IPS DF 19.7 (cell line): ENCODE measurements around the gene TMEM121B.

Experiments
- DNase-seq: peaks from one replicate; pipeline ENCODE4 v3.0.0-alpha.2; 2013; ENCODE audit warnings: low read depth, low spot score

TMEM121B gene

DNA sequence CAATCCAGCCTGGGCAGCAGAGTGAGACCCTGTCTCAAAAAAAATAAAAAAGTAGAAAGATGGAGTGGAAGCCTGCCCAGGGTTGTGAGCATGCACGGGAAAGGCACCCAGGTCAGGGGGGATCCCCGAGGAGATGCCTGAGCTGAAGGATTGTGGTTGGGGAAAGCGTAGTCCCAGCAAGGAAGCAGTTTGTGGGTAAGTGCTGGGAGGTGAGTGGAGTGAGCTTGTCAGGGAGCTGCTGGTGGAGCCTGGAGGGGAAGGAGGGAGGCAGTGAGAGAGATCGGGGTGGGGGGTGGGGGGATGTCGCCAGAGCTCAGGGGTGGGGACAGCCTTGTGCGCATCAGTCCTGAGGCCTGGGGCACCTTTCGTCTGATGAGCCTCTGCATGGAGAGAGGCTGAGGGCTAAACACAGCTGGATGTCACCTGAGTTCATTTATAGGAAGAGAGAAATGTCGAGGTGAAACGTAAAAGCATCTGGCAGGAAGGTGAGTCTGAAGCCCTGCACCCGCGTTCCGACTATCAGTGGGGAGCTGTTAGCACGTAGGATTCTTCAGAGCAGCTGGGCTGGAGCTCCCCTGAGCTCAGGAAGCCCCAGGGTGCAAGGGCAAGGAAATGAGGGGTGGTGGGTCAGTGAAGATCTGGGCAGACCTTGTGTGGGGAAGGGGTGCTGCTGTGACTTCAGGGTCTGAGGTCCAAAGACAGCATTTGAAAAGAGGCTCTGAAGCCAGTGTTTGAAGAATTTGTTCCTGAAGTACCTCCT is 10.2 kb downstream of the TMEM121B start:
- DNase-seq = no peak

DNA sequence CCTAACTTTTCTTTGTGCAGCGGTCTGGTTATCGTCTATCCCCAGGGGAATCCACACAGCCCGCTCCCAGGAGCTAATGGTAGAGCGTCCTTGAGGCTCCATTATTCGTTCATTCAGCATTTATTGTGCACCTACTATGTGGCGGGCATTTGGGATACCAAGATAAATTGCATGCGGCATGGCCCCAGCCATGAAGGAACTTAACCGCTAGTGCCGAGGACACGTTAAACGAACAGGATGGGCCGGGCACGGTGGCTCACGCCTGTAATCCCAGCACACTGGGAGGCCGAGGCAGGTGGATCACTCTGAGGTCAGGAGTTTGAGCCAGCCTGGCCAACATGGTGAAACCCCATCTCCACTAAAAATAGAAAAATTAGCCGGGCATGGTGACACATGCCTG is 11.2 kb downstream of the TMEM121B start:
- DNase-seq = no peak

DNA sequence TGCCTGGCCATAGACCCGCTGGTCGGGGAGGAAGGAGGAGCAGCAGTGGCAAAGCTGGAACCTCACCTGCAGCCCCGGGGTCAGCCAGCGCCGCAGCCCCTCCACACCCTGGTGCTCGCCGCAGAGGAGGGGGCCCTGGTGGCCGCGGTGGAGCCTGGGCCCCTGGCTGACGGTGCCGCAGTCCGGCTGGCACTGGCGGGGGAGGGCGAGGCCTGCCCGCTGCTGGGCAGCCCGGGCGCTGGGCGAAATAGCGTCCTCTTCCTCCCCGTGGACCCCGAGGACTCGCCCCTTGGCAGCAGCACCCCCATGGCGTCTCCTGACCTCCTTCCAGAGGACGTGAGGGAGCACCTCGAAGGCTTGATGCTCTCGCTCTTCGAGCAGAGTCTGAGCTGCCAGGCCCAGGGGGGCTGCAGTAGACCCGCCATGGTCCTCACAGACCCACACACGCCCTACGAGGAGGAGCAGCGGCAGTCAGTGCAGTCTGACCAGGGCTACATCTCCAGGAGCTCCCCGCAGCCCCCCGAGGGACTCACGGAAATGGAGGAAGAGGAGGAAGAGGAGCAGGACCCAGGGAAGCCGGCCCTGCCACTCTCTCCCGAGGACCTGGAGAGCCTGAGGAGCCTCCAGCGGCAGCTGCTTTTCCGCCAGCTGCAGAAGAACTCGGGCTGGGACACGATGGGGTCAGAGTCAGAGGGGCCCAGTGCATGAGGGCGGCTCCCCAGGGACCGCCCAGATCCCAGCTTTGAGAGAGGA is 11.9 kb downstream of the TMEM121B start:
- no peak for DNase-seq

DNA sequence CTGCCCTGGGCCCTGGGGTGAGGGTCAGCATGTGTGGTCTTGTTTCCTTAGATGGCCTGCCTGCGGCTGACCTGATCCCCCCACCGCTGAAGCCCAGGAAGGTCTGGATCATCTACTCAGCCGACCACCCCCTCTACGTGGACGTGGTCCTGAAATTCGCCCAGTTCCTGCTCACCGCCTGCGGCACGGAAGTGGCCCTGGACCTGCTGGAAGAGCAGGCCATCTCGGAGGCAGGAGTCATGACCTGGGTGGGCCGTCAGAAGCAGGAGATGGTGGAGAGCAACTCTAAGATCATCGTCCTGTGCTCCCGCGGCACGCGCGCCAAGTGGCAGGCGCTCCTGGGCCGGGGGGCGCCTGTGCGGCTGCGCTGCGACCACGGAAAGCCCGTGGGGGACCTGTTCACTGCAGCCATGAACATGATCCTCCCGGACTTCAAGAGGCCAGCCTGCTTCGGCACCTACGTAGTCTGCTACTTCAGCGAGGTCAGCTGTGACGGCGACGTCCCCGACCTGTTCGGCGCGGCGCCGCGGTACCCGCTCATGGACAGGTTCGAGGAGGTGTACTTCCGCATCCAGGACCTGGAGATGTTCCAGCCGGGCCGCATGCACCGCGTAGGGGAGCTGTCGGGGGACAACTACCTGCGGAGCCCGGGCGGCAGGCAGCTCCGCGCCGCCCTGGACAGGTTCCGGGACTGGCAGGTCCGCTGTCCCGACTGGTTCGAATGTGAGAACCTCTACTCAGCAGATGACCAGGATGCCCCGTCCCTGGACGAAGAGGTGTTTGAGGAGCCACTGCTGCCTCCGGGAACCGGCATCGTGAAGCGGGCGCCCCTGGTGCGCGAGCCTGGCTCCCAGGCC is 12.7 kb downstream of the TMEM121B start:
- no peak for DNase-seq

DNA sequence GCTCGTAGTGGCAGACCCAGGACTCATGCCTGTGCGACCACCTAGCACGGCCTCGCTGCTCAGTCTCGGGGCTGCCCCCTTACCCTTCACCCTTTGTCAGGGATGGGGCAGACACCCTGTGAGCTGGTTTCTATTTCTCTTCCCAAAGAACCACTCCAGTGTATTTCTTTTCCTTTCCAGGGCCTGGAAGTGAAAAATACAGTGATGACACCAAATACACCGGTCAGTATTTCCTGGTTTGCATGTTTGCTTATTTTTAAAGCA is 13.7 kb downstream of the TMEM121B start:
- DNase-seq = no peak

DNA sequence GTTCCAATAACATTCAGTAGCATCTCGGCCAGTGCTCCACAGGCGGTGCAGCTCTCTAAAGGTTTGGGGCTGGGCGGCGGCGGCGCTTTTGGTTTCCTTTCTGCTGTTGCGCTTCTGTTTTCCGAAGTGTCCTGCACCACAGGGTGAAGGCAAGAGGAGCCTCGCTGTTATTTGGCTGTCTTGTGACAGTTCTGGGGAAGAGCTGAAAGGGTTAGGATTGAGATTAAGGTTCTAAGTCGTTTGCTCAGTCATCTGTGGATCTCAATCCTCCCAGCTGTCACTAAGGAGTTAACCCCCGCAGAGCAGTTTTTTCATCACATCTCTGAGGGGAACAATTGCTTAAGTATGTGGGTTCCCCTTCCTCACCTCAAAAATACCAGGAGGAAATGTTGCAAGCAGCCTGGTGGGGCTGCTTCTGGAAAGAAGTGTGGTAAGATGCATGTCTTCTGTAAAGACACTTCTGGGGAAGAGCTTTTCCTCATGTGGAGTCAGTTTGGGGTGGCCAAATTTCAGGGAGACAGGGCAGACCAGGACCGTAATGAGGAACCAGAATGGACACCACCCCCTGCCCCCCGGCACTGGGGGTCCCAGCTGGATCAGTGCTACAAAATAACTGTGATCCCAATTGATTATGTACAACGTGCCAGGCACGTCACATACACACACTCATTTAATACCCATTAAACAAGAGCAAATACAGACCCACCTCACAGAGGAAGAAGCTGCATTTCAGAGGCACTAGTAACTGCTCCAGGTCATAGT is 14.2 kb downstream of the TMEM121B start:
- no peak for DNase-seq

DNA sequence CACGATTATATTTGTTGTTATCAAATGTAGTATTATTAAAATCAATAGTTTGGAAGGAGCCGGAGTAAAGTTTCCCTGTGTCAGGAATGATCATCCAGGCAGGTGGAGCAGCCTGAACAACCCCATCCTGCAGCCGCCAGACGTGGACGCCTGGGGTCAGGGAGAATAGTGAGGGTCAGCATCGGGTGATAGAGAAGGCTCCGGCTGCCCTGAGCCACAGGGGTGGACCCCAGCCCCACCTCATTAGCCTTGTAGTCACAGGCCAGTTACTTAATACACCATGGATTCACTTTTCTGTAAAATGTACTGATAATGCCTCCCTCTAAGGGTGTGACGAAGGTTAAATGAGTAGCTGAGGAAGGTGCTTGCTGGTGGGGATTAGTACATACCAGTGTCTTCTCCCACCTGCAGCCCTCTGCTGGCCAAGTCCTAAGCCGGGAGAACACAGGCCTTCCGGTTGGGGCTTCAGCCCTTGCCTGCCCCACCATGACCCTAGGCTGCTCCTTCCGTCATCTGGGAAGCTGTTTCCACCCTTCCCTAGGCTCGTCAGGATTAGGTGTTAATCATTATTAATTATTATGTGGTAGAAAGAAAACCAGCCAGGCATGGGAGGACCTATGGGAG is 14.9 kb downstream of the TMEM121B start:
- no peak for DNase-seq

DNA sequence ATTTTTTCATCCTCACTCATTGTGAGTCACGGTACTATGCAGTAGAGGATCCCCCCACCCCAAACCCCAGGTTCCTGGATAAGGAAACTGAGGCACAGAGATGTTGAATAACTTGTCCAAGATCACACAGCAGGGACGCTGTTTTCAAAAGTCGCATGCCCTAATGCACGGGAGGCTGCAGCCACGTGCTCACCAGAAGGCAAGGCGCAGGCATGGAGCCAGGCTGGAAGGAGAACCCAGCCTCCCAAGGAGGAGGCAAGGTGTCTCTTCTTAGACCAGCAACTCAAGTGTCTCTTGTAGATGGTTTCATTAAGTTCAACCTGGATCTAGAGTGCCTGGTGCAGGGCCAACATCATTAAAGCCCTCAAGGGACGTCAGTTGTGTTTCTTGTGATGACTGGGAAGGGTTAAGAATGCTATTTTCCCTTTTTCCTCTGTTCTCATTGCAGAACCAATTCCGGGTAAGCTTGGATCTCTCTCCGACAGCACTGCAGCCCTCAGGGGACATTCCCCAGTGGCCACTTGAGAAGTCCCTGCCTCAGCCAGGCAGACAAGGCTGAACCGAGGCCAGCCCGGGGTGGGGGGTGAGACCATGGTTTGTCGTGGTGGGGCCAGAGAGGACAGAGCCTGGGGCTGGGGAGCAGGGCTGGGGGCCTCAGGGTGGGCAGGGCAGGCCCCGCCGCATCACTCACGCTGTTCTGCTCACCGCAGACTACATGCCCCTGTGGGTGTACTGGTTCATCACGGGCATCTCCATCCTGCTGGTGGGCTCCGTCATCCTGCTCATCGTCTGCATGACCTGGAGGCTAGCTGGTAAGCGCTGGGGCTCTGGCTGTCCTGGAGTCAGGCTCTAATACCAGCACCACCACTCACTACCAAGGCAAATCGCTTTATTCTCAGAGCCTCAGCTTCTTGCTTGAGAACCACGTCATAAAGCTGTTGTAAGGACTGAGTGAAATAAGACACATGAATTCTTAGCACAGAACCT is 15.7 kb downstream of the TMEM121B start:
- DNase-seq = no peak

DNA sequence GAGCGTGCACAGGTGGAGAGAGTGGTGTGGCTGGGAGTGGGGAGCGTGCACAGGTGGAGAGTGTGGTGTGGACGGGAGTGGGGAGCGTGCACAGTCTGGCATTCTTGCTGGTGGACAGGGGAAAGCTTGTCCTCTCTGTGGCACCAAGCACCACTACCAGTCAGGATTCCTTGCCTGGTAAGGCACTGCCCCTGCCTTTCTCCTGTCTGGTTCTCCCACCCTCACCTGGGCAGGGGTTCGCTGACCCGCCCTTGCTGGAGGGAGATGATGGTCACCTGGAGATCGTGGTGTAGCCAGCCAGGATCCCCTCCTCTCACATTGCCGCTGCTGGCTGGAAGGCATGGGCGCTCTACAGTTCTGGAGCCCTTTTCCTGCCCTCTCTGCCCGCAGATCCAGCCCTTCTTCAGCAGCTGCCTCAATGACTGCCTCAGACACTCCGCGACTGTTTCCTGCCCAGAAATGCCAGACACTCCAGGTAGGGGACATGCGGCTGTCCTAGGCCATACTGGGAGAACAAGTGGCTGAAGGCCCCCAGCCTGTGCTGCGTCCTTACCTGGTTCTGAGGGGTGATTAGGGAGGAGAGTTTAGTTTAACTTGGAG is 16.7 kb downstream of the TMEM121B start:
- no peak for DNase-seq

DNA sequence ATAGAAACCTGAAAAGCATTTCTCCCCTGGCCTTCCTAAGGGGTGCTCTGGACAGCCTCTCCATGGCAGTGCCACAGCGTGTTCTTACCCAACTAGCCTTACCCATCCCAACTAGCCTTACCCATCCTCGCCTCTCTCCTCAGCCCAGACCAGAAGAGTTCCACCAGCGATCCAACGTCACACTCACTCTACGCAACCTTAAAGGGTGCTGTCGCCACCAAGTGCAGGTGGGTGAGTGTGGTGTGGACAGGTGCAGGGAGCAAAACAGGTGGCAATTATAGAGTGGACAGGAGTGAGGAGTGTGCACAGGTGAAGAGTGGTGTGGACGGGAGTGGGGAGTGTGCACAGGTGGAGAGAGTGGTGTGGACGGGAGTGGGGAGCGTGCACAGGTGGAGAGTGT is 17.8 kb downstream of the TMEM121B start:
- no peak for DNase-seq

DNA sequence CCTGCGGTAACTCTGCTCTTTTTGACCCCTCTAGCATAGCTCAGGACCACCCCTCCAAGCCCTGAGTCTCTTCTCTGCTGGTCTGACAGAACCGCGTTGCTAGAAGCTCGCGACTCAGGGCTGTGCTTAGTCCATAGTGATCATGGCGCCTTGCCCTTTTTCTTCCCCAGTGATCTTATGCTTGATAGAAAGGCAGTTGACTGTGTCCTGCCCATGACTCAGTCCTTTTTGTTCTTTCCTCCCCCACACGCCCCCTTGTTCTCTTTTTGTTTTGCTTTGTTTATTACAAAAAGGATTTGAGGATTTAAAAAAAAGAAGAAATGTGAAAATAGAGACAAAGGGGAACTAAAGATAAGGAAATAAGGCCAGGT is 18.9 kb downstream of the TMEM121B start:
- no peak for DNase-seq

DNA sequence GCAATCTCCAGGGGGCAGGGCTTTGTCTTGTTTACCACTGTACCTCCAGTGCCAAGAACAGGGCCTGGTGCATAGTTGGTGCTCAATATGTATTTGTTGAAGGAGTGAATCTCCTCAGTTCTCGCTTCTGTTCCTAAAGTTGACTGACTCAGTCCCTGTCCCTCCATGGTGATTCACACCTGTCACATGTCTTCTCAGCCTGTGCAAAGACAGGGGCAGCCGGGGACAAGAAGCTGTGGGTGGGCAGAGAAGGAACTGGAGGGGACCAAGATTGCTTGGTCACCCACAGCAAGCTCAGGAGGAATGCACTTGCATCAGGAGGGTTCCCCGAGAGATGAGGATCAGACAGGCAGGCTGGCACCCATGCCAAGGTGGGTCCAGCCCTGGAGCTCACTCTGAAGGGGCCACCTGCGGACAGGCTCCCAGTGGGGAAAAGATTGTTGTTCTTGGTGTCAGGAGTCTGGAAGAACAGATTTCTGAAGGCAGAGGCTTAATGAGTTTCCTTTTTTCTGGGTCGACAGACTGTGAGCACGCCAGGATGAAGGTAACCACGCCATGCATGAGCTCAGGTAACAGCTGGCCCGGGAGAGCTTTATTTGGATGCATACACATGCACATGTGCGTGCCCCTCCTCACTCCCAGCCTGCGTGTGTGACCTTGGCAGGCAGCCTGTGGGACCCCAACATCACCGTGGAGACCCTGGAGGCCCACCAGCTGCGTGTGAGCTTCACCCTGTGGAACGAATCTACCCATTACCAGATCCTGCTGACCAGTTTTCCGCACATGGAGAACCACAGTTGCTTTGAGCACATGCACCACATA is 19.5 kb downstream of the TMEM121B start:
- no peak for DNase-seq

DNA sequence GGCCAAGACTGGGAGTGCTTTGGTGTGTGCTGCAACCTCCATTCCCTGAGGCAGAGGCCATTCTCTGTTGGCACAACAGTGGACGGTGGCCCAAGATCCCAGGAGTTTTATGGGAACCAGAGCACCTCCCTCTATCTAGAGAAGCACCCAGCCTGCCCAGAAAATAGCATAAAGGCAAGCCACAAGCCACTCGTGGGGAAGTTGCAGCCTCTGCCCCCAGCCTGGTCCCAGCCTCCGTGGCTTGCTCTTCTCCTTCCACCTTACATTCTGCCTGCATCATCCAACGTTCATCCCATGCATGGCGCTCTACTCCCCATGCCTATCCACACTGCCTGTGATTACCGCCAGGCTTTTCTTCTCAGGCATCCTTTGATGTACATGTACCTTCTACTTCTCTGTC is 20.5 kb downstream of the TMEM121B start:
- no peak for DNase-seq

DNA sequence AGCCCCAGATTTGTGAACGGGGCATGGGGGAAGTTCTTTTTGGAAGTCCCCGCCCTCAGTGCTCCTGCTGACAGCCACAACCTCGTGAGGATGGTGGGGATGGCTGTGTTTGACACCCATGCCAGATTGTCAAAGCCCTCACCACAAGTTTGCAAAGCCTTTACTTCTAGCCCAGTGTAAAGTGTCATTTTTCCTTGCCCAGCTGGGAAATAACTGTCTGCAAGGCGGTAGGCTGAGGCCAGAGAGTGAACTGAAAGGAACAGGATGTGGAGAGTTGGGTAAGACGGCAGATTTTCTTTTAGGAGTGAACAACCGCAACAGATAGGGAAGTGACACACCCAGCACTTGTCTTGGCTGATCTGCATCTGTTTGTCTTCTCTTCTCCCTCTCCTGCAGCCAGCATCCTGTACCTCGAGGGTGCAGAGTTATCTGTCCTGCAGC is 22.8 kb downstream of the TMEM121B start:
- DNase-seq = no peak

DNA sequence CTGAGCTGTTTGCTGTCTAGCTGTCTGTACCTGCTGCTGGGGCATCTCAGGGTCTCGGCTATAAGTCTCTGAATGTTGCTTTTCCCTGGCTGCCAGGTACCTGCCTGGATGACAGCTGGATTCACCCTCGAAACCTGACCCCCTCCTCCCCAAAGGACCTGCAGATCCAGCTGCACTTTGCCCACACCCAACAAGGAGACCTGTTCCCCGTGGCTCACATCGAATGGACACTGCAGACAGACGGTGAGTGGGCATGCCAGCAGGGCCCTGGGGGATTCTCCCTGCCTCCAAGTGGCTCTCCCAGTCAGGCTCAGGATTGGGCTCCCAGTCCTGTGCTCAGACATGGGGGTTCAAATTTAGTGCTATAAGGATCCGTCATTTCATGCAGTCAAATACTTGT is 23.5 kb downstream of the TMEM121B start:
- DNase-seq = no peak

DNA sequence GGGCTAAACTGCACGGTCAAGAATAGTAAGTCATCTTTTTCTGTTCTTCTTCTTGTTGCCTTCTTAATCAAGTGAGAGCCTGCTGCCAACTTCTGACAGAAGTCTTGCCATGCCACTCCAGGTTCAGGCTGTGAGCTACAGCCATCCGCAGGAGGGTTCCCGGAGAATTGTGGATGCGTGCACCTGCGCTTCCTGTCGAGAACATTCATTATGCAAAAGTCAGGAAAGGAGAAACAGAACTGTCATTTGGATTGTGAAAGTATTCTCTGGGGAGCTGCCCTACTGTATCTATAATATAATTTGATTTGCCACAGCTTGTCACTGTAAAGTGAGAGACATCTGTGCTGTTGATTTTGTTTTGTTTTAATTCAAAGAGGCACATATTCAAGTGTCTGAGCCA is 24.1 kb downstream of the TMEM121B start:
- no peak for DNase-seq

DNA sequence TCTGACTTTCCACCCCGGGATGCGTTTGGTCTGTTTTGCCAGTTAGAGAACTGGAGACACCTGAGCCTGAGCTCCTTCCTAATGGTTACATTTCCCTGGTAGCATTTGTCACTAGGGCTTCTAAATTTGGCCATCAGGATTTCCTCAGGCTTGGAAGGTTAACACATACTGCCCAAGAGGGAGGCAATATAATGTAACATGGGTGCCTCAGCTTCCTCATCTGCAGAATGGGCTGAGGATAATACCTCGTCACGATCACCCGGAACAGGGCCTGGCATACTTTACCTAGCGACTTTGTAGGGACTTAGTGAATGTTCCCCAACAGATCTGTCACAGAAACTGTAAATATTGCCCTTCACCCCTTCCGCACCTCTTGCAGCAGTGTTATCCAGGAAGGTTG is 25.1 kb downstream of the TMEM121B start:
- DNase-seq = no peak

DNA sequence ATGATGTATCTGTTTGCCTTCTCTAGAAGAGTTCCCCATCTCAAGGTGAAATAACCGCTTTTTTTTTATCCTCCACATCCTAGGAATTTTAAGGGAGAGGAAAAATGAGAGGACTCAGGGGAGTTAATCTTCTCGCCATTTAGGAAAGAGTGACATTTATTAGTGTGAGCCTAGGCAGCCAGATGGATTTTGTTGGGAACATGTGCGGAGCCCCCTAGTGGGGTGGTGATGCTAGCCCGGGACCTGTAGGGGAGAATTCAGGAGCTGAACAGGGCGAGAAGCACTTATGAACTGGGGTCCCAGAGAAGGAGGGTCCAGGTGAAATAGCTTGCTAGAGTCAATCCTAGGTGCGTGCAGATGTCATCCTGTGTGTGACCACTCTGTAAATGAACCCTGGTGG is 25.6 kb downstream of the TMEM121B start:
- DNase-seq = no peak

DNA sequence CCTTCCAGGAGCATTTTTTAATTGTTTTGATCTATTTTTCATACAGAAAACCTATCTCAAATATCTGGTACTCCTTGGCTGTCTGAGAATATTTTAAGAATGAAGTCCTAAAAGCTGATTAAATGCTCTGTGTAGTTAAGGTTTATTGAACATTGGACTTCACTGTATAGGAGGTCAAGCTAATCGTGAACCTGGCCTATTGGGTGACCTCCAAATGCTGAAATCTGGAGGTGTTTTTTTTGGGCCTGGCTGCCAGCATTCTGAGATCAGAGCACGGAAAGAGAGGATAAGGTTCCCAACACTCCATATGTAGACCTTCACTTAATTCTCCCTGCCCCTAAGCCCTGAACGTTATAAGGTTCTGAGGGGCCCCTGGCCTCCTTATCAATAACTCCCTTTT is 28.1 kb downstream of the TMEM121B start:
- no peak for DNase-seq
